ENCODE results near the gene DNAJA1.
A peak's percentile ranks its signal among the peaks of the same experiment; 100 is the strongest.
"Not testable (repeated sequence)": the region's sequence is repeated elsewhere in the genome, so short reads cannot be mapped to it uniquely, and the experiment has no call there.

The DNAJA1 gene

GRCh38 chr9:33024966-33025571 lies at the start of gene DNAJA1:
DNAJA1 (plus strand) TSS chr9:33025273; CDS start chr9:33026485, 1,212 bp downstream.
- H3K4me1 ChIP-seq (ENCODE audit: control insufficient read depth, insufficient read depth, low read length), result peaks cover 15% of the 10 kb centered on the region; the same call in 1 of the 2 replicates
- no peaks in the 10 kb centered on the region for H3K27me3 ChIP-seq (ENCODE audit: control insufficient read depth, insufficient read depth, low read length)
- peaks cover 49% of the 10 kb centered on the region for H3K36me3 ChIP-seq (ENCODE audit: control insufficient read depth, insufficient read depth, low read length)
- H3K4me3 ChIP-seq (ENCODE audit: low read depth, low read length), result peak within 1 kb of the TSS; percentile 100
- H3K9ac ChIP-seq (ENCODE audit: low read length), result peak within 1 kb of the TSS; percentile 100
- no peaks in the 10 kb centered on the region for H3K9me3 ChIP-seq (ENCODE audit: control insufficient read depth, insufficient read depth, low read depth, low read length)
- H3K27ac ChIP-seq (ENCODE audit: low read depth, low read length), result peak within 1 kb of the TSS; percentile 98

GRCh38 chr9:32978051-32978450 lies 47.0 kb upstream of the DNAJA1 start:
- H3K27ac ChIP-seq (ENCODE audit: low read depth, low read length), result no peak overlapping the region
- H3K27me3 ChIP-seq (ENCODE audit: control insufficient read depth, insufficient read depth, low read length), result no peaks in the 10 kb centered on the region
- H3K9me3 ChIP-seq (ENCODE audit: control insufficient read depth, insufficient read depth, low read depth, low read length), result no peaks in the 10 kb centered on the region
- peaks cover 53% of the 10 kb centered on the region for H3K36me3 ChIP-seq (ENCODE audit: control insufficient read depth, insufficient read depth, low read length)
- no peak overlapping the region for H3K9ac ChIP-seq (ENCODE audit: low read length)
- H3K4me3 ChIP-seq (ENCODE audit: low read depth, low read length), result no peak overlapping the region
- no peaks in the 10 kb centered on the region for H3K4me1 ChIP-seq (ENCODE audit: control insufficient read depth, insufficient read depth, low read length)

- Histone ChIP-seq H3K9ac (ENCODE audit: low read length) (no peak overlapping the region), H3K9me3 (ENCODE audit: control insufficient read depth, insufficient read depth, low read depth, low read length) (no peaks in the 10 kb centered on the region), H3K4me1 (ENCODE audit: control insufficient read depth, insufficient read depth, low read length) (no peaks in the 10 kb centered on the region; the same call in 1 of the 2 replicates), H3K4me3 (ENCODE audit: low read depth, low read length) (no peak overlapping the region), H3K27ac (ENCODE audit: low read depth, low read length) (no peak overlapping the region), H3K36me3 (ENCODE audit: control insufficient read depth, insufficient read depth, low read length) (peaks cover 70% of the 10 kb centered on the region), H3K27me3 (ENCODE audit: control insufficient read depth, insufficient read depth, low read length) (no peaks in the 10 kb centered on the region)
These were observed 38.1 kb upstream of the DNAJA1 start for GRCh38 chr9:32986971-32987370.

- no peak overlapping the region for H3K27ac ChIP-seq (ENCODE audit: low read depth, low read length)
- no peaks in the 10 kb centered on the region for H3K27me3 ChIP-seq (ENCODE audit: control insufficient read depth, insufficient read depth, low read length)
- H3K9ac ChIP-seq (ENCODE audit: low read length), result no peak overlapping the region
- peaks cover 51% of the 10 kb centered on the region for H3K36me3 ChIP-seq (ENCODE audit: control insufficient read depth, insufficient read depth, low read length)
- no peaks in the 10 kb centered on the region; the same call in 1 of the 2 replicates for H3K4me1 ChIP-seq (ENCODE audit: control insufficient read depth, insufficient read depth, low read length)
- H3K9me3 ChIP-seq (ENCODE audit: control insufficient read depth, insufficient read depth, low read depth, low read length), result no peaks in the 10 kb centered on the region
- H3K4me3 ChIP-seq (ENCODE audit: low read depth, low read length), result no peak overlapping the region
These were observed 35.4 kb upstream of the DNAJA1 start for GRCh38 chr9:32989660-32990059.

GRCh38 chr9:32991897-32992594 lies 33.0 kb upstream of the DNAJA1 start:
- H3K27me3 ChIP-seq (ENCODE audit: control insufficient read depth, insufficient read depth, low read length), result no peaks in the 10 kb centered on the region
- H3K36me3 ChIP-seq (ENCODE audit: control insufficient read depth, insufficient read depth, low read length), result peaks cover 46% of the 10 kb centered on the region
- no peak overlapping the region for H3K4me3 ChIP-seq (ENCODE audit: low read depth, low read length)
- H3K27ac ChIP-seq (ENCODE audit: low read depth, low read length), result no peak overlapping the region
- H3K9me3 ChIP-seq (ENCODE audit: control insufficient read depth, insufficient read depth, low read depth, low read length), result no peaks in the 10 kb centered on the region
- no peak overlapping the region for H3K9ac ChIP-seq (ENCODE audit: low read length)
- no peaks in the 10 kb centered on the region; the same call in 1 of the 2 replicates for H3K4me1 ChIP-seq (ENCODE audit: control insufficient read depth, insufficient read depth, low read length)

GRCh38 chr9:32992595-32993238 lies 32.4 kb upstream of the DNAJA1 start:
- H3K4me3 ChIP-seq (ENCODE audit: low read depth, low read length), result no peak overlapping the region
- no peak overlapping the region for H3K9ac ChIP-seq (ENCODE audit: low read length)
- no peaks in the 10 kb centered on the region for H3K9me3 ChIP-seq (ENCODE audit: control insufficient read depth, insufficient read depth, low read depth, low read length)
- H3K27me3 ChIP-seq (ENCODE audit: control insufficient read depth, insufficient read depth, low read length), result no peaks in the 10 kb centered on the region
- no peaks in the 10 kb centered on the region for H3K4me1 ChIP-seq (ENCODE audit: control insufficient read depth, insufficient read depth, low read length)
- no peak overlapping the region for H3K27ac ChIP-seq (ENCODE audit: low read depth, low read length)
- peaks cover 44% of the 10 kb centered on the region for H3K36me3 ChIP-seq (ENCODE audit: control insufficient read depth, insufficient read depth, low read length)

GRCh38 chr9:33000682-33001055 lies 24.4 kb upstream of the DNAJA1 start:
- H3K9me3 ChIP-seq (ENCODE audit: control insufficient read depth, insufficient read depth, low read depth, low read length); H3K4me1 ChIP-seq (ENCODE audit: control insufficient read depth, insufficient read depth, low read length); H3K27me3 ChIP-seq (ENCODE audit: control insufficient read depth, insufficient read depth, low read length); H3K27ac ChIP-seq (ENCODE audit: low read depth, low read length): not testable (repeated sequence)
- peak overlapping the region; percentile 85 for H3K9ac ChIP-seq (ENCODE audit: low read length)
- peaks cover 18% of the 10 kb centered on the region for H3K36me3 ChIP-seq (ENCODE audit: control insufficient read depth, insufficient read depth, low read length)
- H3K4me3 ChIP-seq (ENCODE audit: low read depth, low read length), result peak overlapping the region; percentile 77

- H3K27ac ChIP-seq (ENCODE audit: low read depth, low read length); H3K4me1 ChIP-seq (ENCODE audit: control insufficient read depth, insufficient read depth, low read length); H3K27me3 ChIP-seq (ENCODE audit: control insufficient read depth, insufficient read depth, low read length); H3K9me3 ChIP-seq (ENCODE audit: control insufficient read depth, insufficient read depth, low read depth, low read length); H3K4me3 ChIP-seq (ENCODE audit: low read depth, low read length); H3K9ac ChIP-seq (ENCODE audit: low read length); H3K36me3 ChIP-seq (ENCODE audit: control insufficient read depth, insufficient read depth, low read length): not testable (repeated sequence)
These were observed 19.7 kb upstream of the DNAJA1 start for GRCh38 chr9:33005335-33005734.

GRCh38 chr9:33007755-33008154 lies 17.3 kb upstream of the DNAJA1 start:
- Histone ChIP-seq H3K9ac (ENCODE audit: low read length) (no peak overlapping the region), H3K4me1 (ENCODE audit: control insufficient read depth, insufficient read depth, low read length) (no peaks in the 10 kb centered on the region), H3K27ac (ENCODE audit: low read depth, low read length) (no peak overlapping the region), H3K9me3 (ENCODE audit: control insufficient read depth, insufficient read depth, low read depth, low read length) (no peaks in the 10 kb centered on the region), H3K27me3 (ENCODE audit: control insufficient read depth, insufficient read depth, low read length) (no peaks in the 10 kb centered on the region), H3K4me3 (ENCODE audit: low read depth, low read length) (no peak overlapping the region), H3K36me3 (ENCODE audit: control insufficient read depth, insufficient read depth, low read length) (no peaks in the 10 kb centered on the region)

GRCh38 chr9:33011831-33012230 lies 13.2 kb upstream of the DNAJA1 start:
- Histone ChIP-seq H3K9me3 (ENCODE audit: control insufficient read depth, insufficient read depth, low read depth, low read length) (no peaks in the 10 kb centered on the region), H3K4me1 (ENCODE audit: control insufficient read depth, insufficient read depth, low read length) (peaks cover 11% of the 10 kb centered on the region; the same call in 1 of the 2 replicates), H3K9ac (ENCODE audit: low read length) (no peak overlapping the region), H3K27me3 (ENCODE audit: control insufficient read depth, insufficient read depth, low read length) (no peaks in the 10 kb centered on the region), H3K27ac (ENCODE audit: low read depth, low read length) (no peak overlapping the region), H3K4me3 (ENCODE audit: low read depth, low read length) (no peak overlapping the region), H3K36me3 (ENCODE audit: control insufficient read depth, insufficient read depth, low read length) (no peaks in the 10 kb centered on the region)
